Stimulated activated naive B cell treated with anti-CD40 and anti-IgM and Interleukin-4, amounts not matched to agents 10 μg/mL and 1 μg/mL and 100 μg/mL, for 72 hours (primary cell): ENCODE measurements around the gene DMXL1.

Experiments
- ATAC-seq, 2 donors: fragments of 150-1000 bp; cut with Tn5 transposase; replicated peaks; 2 replicates each; pipeline ENCODE4 v1.10.0; 2021; ENCODE audit warnings: moderate library complexity in 1 of 2
- DNase-seq: peaks from one replicate; pipeline ENCODE4 v3.0.0; 2021
- H3K27ac Mint-ChIP-seq: one replicate; pipeline ENCODE4 v1.8.0; 2022; ENCODE audit warnings: mild to moderate bottlenecking, mixed read lengths
- H3K27me3 Mint-ChIP-seq, 2 donors: one replicate each; pipeline ENCODE4 v1.8.0; 2022; ENCODE audit warnings: mixed read lengths in 2 of 2
- H3K36me3 Mint-ChIP-seq, 2 donors: one replicate each; pipeline ENCODE4 v1.8.0; 2022; ENCODE audit warnings: mixed read lengths in 2 of 2, mild to moderate bottlenecking in 1 of 2
- H3K4me1 Mint-ChIP-seq, 2 donors: one replicate each; pipeline ENCODE4 v1.8.0; 2022; ENCODE audit warnings: mixed read lengths in 2 of 2, mild to moderate bottlenecking in 1 of 2
- H3K4me3 Mint-ChIP-seq, 2 donors: one replicate each; pipeline ENCODE4 v1.8.0; 2022; ENCODE audit warnings: mild to moderate bottlenecking in 2 of 2, mixed read lengths in 2 of 2, moderate library complexity in 1 of 2
- H3K9me3 Mint-ChIP-seq, 2 donors: one replicate each; pipeline ENCODE4 v1.8.0; 2022; ENCODE audit warnings: mixed read lengths in 2 of 2, mild to moderate bottlenecking in 1 of 2

The DMXL1 gene

DNA sequence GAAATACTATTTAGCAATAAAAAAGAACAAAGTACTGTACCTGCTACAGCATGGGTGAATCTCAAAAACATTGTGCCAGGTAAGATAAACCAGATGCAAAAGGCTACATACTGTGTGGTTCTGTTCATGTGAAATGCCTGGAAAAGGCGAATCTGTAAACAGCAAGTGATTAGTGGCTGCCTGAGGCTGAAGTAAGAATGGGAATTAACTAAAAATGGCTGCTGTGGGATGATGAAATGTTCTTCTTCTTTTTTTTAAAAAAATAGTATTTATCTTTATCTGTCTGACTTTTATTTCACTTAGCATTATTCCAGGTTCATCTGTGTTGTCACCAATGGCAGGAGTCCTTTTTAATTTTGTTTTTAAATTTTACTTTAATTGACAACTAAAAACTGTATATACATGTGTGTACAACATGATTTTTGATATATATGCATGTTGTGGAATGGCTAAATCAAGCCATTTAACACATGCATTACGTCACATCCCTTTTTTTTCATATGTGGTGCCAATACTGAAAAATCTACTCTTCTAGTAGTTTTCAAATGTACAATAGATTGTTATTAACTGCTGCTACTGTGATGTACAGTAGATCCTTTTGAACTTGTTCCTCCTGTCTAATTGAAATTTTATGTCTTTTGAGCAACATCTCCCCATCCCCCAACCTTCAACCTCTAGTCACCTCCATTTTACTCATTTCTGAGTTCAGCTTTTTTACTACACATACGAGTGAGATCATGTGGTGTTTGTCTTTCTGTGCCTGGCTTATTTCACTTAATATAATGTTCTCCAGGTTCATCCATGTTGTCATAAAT, 222.0 kb downstream of the DMXL1 start:
- Mint-ChIP-seq H3K27me3 (no peaks in the 10 kb centered on the region), H3K36me3 (peaks cover 14 to 23% of the 10 kb centered on the region in 2 donors), H3K4me1 (peaks cover 37 to 58% of the 10 kb centered on the region in 2 donors), H3K27ac (no peak overlapping the region), H3K4me3 (no peak overlapping the region), H3K9me3 (peaks cover 3 to 4% of the 10 kb centered on the region in 2 donors)
- ATAC-seq (no peak), DNase-seq (no peak)

DNA sequence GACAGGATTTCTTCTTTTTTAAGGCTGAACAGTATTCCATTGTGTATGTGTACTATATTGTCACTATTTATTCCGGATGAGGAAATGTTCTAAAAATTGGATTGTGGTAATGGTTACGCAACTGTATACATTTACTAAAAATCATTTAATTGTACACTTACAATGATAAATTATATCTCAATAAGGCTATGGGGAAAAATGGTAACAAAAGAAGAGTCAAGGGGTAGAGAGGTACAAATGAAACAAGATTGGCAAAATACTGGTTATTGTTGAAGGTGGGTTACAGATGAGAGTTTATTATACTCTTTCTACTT, 222.6 kb downstream of the DMXL1 start:
- Mint-ChIP-seq H3K4me1 (peaks cover 34 to 52% of the 10 kb centered on the region in 2 donors), H3K36me3 (peaks cover 14 to 23% of the 10 kb centered on the region in 2 donors), H3K27ac (no peak overlapping the region)

More for the DNA sequence above, 222.6 kb downstream of the DMXL1 start:
- DNase-seq (no peak), ATAC-seq (no peak)
- no peak overlapping the region for H3K4me3 Mint-ChIP-seq
- no peaks in the 10 kb centered on the region for H3K27me3 Mint-ChIP-seq
- H3K9me3 Mint-ChIP-seq, result peaks cover 3 to 4% of the 10 kb centered on the region in 2 donors
